ENCODE data around the gene PDGFD.

PDGFD gene

GRCh38 chr11:103942646-103943045, 221.3 kb downstream of the PDGFD start:
- no peaks in the 10 kb centered on the region for H3K27me3 ChIP-seq (ENCODE audit: insufficient read depth, low read length)
- no peak overlapping the region for H3K4me3 ChIP-seq (ENCODE audit: low read length)
- H3K36me3 ChIP-seq (ENCODE audit: insufficient read depth, low read depth, low read length) = no peaks in the 10 kb centered on the region
- H3K4me1 ChIP-seq (ENCODE audit: insufficient read depth, low read length) = no peaks in the 10 kb centered on the region
- no peak overlapping the region for H3K27ac ChIP-seq (ENCODE audit: low read length)
- no peaks in the 10 kb centered on the region for H3K9me3 ChIP-seq (ENCODE audit: insufficient read depth, low read depth, low read length)
- no peak overlapping the region for H3K9ac ChIP-seq (ENCODE audit: low read depth, low read length)

- Histone ChIP-seq H3K9me3 (ENCODE audit: insufficient read depth, low read depth, low read length) (no peaks in the 10 kb centered on the region), H3K27ac (ENCODE audit: low read length) (no peak overlapping the region), H3K36me3 (ENCODE audit: insufficient read depth, low read depth, low read length) (no peaks in the 10 kb centered on the region), H3K4me3 (ENCODE audit: low read length) (no peak overlapping the region), H3K4me1 (ENCODE audit: insufficient read depth, low read length) (no peaks in the 10 kb centered on the region), H3K27me3 (ENCODE audit: insufficient read depth, low read length) (no peaks in the 10 kb centered on the region), H3K9ac (ENCODE audit: low read depth, low read length) (no peak overlapping the region)
Observed at GRCh38 chr11:103940551-103940950, 223.4 kb downstream of the PDGFD start.

- Histone ChIP-seq H3K27ac (ENCODE audit: low read length) (no peak overlapping the region), H3K9me3 (ENCODE audit: insufficient read depth, low read depth, low read length) (no peaks in the 10 kb centered on the region), H3K36me3 (ENCODE audit: insufficient read depth, low read depth, low read length) (no peaks in the 10 kb centered on the region), H3K9ac (ENCODE audit: low read depth, low read length) (no peak overlapping the region), H3K27me3 (ENCODE audit: insufficient read depth, low read length) (no peaks in the 10 kb centered on the region), H3K4me3 (ENCODE audit: low read length) (no peak overlapping the region), H3K4me1 (ENCODE audit: insufficient read depth, low read length) (no peaks in the 10 kb centered on the region)
Observed at GRCh38 chr11:103939694-103940093, 224.3 kb downstream of the PDGFD start.

- H3K4me3 ChIP-seq (ENCODE audit: low read length) = no peak overlapping the region
- no peaks in the 10 kb centered on the region for H3K9me3 ChIP-seq (ENCODE audit: insufficient read depth, low read depth, low read length)
- no peaks in the 10 kb centered on the region for H3K4me1 ChIP-seq (ENCODE audit: insufficient read depth, low read length)
Observed at GRCh38 chr11:103936059-103936458, 227.9 kb downstream of the PDGFD start.

GRCh38 chr11:103935219-103935618, 228.7 kb downstream of the PDGFD start:
- Histone ChIP-seq H3K4me1 (ENCODE audit: insufficient read depth, low read length) (no peaks in the 10 kb centered on the region), H3K27ac (ENCODE audit: low read length) (no peak overlapping the region), H3K4me3 (ENCODE audit: low read length) (no peak overlapping the region), H3K36me3 (ENCODE audit: insufficient read depth, low read depth, low read length) (no peaks in the 10 kb centered on the region), H3K9ac (ENCODE audit: low read depth, low read length) (no peak overlapping the region), H3K27me3 (ENCODE audit: insufficient read depth, low read length) (no peaks in the 10 kb centered on the region), H3K9me3 (ENCODE audit: insufficient read depth, low read depth, low read length) (no peaks in the 10 kb centered on the region)

More at GRCh38 chr11:103936059-103936458, 227.9 kb downstream of the PDGFD start:
- Histone ChIP-seq H3K9ac (ENCODE audit: low read depth, low read length) (no peak overlapping the region), H3K36me3 (ENCODE audit: insufficient read depth, low read depth, low read length) (no peaks in the 10 kb centered on the region), H3K27ac (ENCODE audit: low read length) (no peak overlapping the region), H3K27me3 (ENCODE audit: insufficient read depth, low read length) (no peaks in the 10 kb centered on the region)

GRCh38 chr11:103929170-103929903, 234.6 kb downstream of the PDGFD start:
- no peaks in the 10 kb centered on the region for H3K9me3 ChIP-seq (ENCODE audit: insufficient read depth, low read depth, low read length)
- H3K27ac ChIP-seq (ENCODE audit: low read length) = no peak overlapping the region
- no peak overlapping the region for H3K4me3 ChIP-seq (ENCODE audit: low read length)
- no peaks in the 10 kb centered on the region for H3K36me3 ChIP-seq (ENCODE audit: insufficient read depth, low read depth, low read length)
- H3K4me1 ChIP-seq (ENCODE audit: insufficient read depth, low read length) = no peaks in the 10 kb centered on the region
- H3K9ac ChIP-seq (ENCODE audit: low read depth, low read length) = no peak overlapping the region
- H3K27me3 ChIP-seq (ENCODE audit: insufficient read depth, low read length) = no peaks in the 10 kb centered on the region

GRCh38 chr11:103928802-103929161, 235.2 kb downstream of the PDGFD start:
- 0 out of 2 replicates have a peak, but pooled peaks cover 2% of the 10 kb centered on the region for H3K4me1 ChIP-seq (ENCODE audit: insufficient read depth, low read length)
- H3K4me3 ChIP-seq (ENCODE audit: low read length) = no peak overlapping the region
- H3K27me3 ChIP-seq (ENCODE audit: insufficient read depth, low read length) = no peaks in the 10 kb centered on the region
- no peak overlapping the region for H3K9ac ChIP-seq (ENCODE audit: low read depth, low read length)
- H3K27ac ChIP-seq (ENCODE audit: low read length) = no peak overlapping the region
- no peaks in the 10 kb centered on the region for H3K9me3 ChIP-seq (ENCODE audit: insufficient read depth, low read depth, low read length)
- H3K36me3 ChIP-seq (ENCODE audit: insufficient read depth, low read depth, low read length) = no peaks in the 10 kb centered on the region

GRCh38 chr11:103928040-103928801, 235.7 kb downstream of the PDGFD start:
- Histone ChIP-seq H3K36me3 (ENCODE audit: insufficient read depth, low read depth, low read length) (no peaks in the 10 kb centered on the region), H3K27me3 (ENCODE audit: insufficient read depth, low read length) (no peaks in the 10 kb centered on the region), H3K9ac (ENCODE audit: low read depth, low read length) (no peak overlapping the region), H3K4me3 (ENCODE audit: low read length) (no peak overlapping the region), H3K9me3 (ENCODE audit: insufficient read depth, low read depth, low read length) (no peaks in the 10 kb centered on the region), H3K27ac (ENCODE audit: low read length) (no peak overlapping the region), H3K4me1 (ENCODE audit: insufficient read depth, low read length) (0 out of 2 replicates have a peak, but pooled peaks cover 3% of the 10 kb centered on the region)

GRCh38 chr11:103927535-103927934, 236.4 kb downstream of the PDGFD start:
- Histone ChIP-seq H3K4me1 (ENCODE audit: insufficient read depth, low read length) (0 out of 2 replicates have a peak, but pooled peaks cover 3% of the 10 kb centered on the region), H3K9me3 (ENCODE audit: insufficient read depth, low read depth, low read length) (no peaks in the 10 kb centered on the region), H3K36me3 (ENCODE audit: insufficient read depth, low read depth, low read length) (no peaks in the 10 kb centered on the region), H3K27ac (ENCODE audit: low read length) (no peak overlapping the region), H3K27me3 (ENCODE audit: insufficient read depth, low read length) (no peaks in the 10 kb centered on the region), H3K4me3 (ENCODE audit: low read length) (no peak overlapping the region), H3K9ac (ENCODE audit: low read depth, low read length) (no peak overlapping the region)

GRCh38 chr11:103926990-103927389, 237.0 kb downstream of the PDGFD start:
- Histone ChIP-seq H3K9me3 (ENCODE audit: insufficient read depth, low read depth, low read length) (no peaks in the 10 kb centered on the region), H3K9ac (ENCODE audit: low read depth, low read length) (no peak overlapping the region), H3K36me3 (ENCODE audit: insufficient read depth, low read depth, low read length) (no peaks in the 10 kb centered on the region), H3K4me1 (ENCODE audit: insufficient read depth, low read length) (0 out of 2 replicates have a peak, but pooled peaks cover 3% of the 10 kb centered on the region), H3K4me3 (ENCODE audit: low read length) (no peak overlapping the region), H3K27me3 (ENCODE audit: insufficient read depth, low read length) (no peaks in the 10 kb centered on the region), H3K27ac (ENCODE audit: low read length) (no peak overlapping the region)

GRCh38 chr11:103924166-103925013, 239.6 kb downstream of the PDGFD start:
- no peak overlapping the region for H3K27ac ChIP-seq (ENCODE audit: low read length)
- H3K36me3 ChIP-seq (ENCODE audit: insufficient read depth, low read depth, low read length) = no peaks in the 10 kb centered on the region
- H3K4me1 ChIP-seq (ENCODE audit: insufficient read depth, low read length) = 0 out of 2 replicates have a peak, but pooled peaks cover 3% of the 10 kb centered on the region
- no peak overlapping the region for H3K9ac ChIP-seq (ENCODE audit: low read depth, low read length)
- no peaks in the 10 kb centered on the region for H3K27me3 ChIP-seq (ENCODE audit: insufficient read depth, low read length)
- H3K4me3 ChIP-seq (ENCODE audit: low read length) = no peak overlapping the region
- H3K9me3 ChIP-seq (ENCODE audit: insufficient read depth, low read depth, low read length) = no peaks in the 10 kb centered on the region

All from iPS-20b (cell line).